Measurements from ENCODE around the gene MYO15B.
"Not testable (repeated sequence)": the region's sequence is repeated elsewhere in the genome, so short reads cannot be mapped to it uniquely, and the experiment has no call there.

- TF ChIP-seq, protein P1, sequence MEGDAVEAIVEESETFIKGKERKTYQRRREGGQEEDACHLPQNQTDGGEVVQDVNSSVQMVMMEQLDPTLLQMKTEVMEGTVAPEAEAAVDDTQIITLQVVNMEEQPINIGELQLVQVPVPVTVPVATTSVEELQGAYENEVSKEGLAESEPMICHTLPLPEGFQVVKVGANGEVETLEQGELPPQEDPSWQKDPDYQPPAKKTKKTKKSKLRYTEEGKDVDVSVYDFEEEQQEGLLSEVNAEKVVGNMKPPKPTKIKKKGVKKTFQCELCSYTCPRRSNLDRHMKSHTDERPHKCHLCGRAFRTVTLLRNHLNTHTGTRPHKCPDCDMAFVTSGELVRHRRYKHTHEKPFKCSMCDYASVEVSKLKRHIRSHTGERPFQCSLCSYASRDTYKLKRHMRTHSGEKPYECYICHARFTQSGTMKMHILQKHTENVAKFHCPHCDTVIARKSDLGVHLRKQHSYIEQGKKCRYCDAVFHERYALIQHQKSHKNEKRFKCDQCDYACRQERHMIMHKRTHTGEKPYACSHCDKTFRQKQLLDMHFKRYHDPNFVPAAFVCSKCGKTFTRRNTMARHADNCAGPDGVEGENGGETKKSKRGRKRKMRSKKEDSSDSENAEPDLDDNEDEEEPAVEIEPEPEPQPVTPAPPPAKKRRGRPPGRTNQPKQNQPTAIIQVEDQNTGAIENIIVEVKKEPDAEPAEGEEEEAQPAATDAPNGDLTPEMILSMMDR (IDR thresholded peaks at IDR 0.05): not testable (repeated sequence)
- TF ChIP-seq EZH2 (IDR thresholded peaks at IDR 0.05; ENCODE audit: borderline replicate concordance, insufficient read depth, low read depth, low read length, poor library complexity, severe bottlenecking): not testable (repeated sequence)
Measured at GRCh38 chr17:75638039-75638438, 50.4 kb downstream of the MYO15B start.
